Measurements from ENCODE around the gene RAB44. TPM values are rescaled to one million over a fixed set of nuclear protein-coding genes. Genes with fewer than 3 reads are reported as not detected.

RAB44 gene
- total RNA-seq, 1 experiment from 2014 or later, result not detected

GRCh38 chr6:36662827-36663256 is 34.8 kb upstream of the RAB44 start:
- Histone ChIP-seq H3K4me1 (ENCODE audit: control insufficient read depth, insufficient read depth, low read length) (peaks cover 4% of the 10 kb centered on the region; the same call in 1 of the 2 replicates), H3K27me3 (ENCODE audit: control insufficient read depth, insufficient read depth, low read length) (no peaks in the 10 kb centered on the region; the same call in 1 of the 2 replicates), H3K27ac (ENCODE audit: low read length) (no peak overlapping the region), H3K9me3 (ENCODE audit: control insufficient read depth, insufficient read depth, low read depth, low read length) (no peaks in the 10 kb centered on the region), H3K4me3 (ENCODE audit: low read depth in 2 of 2, low read length in 2 of 2) (no peak overlapping the region), H3K36me3 (ENCODE audit: control insufficient read depth, insufficient read depth, low read length) (no peaks in the 10 kb centered on the region)
- intact Hi-C loops (cut with micrococcal nuclease; ENCODE audit: unreplicated experiment) (no loop called here), in situ Hi-C loops (cut with HindIII; ENCODE audit: low pct_unique_long_range_greater_than_20kb, low sequenced_read_pairs) (no loop called here)
- ChIA-PET POLR2A (no interaction called here), CTCF (interaction anchor here (0.7 to 1.3 kb wide), 2 partner anchors 17 to 48 kb away, joined by 3 read pairs; no protein-coding TSS in a partner anchor)
- ATAC-seq, result no peak
- TF ChIP-seq TCF7L2 (IDR thresholded peaks at IDR 0.05; ENCODE audit: low read depth, low read length), result no peak
- no peak for TF ChIP-seq REST (IDR thresholded peaks at IDR 0.05; ENCODE audit: insufficient read depth in 1 of 2, low read depth in 2 of 2, low read length in 1 of 2)
- TF ChIP-seq SIN3A (IDR thresholded peaks at IDR 0.05; ENCODE audit: borderline replicate concordance, insufficient read depth, low read depth, low read length), result no peak
- TF ChIP-seq CTCF (IDR thresholded peaks at IDR 0.05), result no peak
- TF ChIP-seq POLR2AphosphoS5 (IDR thresholded peaks at IDR 0.05; ENCODE audit: low read depth, low read length), result no peak
- BruUV-seq (replicated peaks), result no TSS peak
- no peak for DNase-seq (ENCODE audit: low read depth, low spot score)

- H3K4me1 ChIP-seq (ENCODE audit: control insufficient read depth, insufficient read depth, low read length), result peaks cover 4% of the 10 kb centered on the region; the same call in 1 of the 2 replicates
- no peaks in the 10 kb centered on the region for H3K9me3 ChIP-seq (ENCODE audit: control insufficient read depth, insufficient read depth, low read depth, low read length)
- H3K27ac ChIP-seq (ENCODE audit: low read length), result no peak overlapping the region
- POLR2A ChIA-PET, result no interaction called here
- in situ Hi-C loops (cut with HindIII; ENCODE audit: low pct_unique_long_range_greater_than_20kb, low sequenced_read_pairs), result no loop called here
- intact Hi-C loops (cut with micrococcal nuclease; ENCODE audit: unreplicated experiment), result no loop called here
- no peaks in the 10 kb centered on the region for H3K36me3 ChIP-seq (ENCODE audit: control insufficient read depth, insufficient read depth, low read length)
- no peak for ATAC-seq
- TF ChIP-seq TCF7L2 (IDR thresholded peaks at IDR 0.05; ENCODE audit: low read depth, low read length), result no peak
- TF ChIP-seq SIN3A (IDR thresholded peaks at IDR 0.05; ENCODE audit: borderline replicate concordance, insufficient read depth, low read depth, low read length), result no peak
- no peak for TF ChIP-seq POLR2AphosphoS5 (IDR thresholded peaks at IDR 0.05; ENCODE audit: low read depth, low read length)
- TF ChIP-seq CTCF (IDR thresholded peaks at IDR 0.05), result no peak
- no peak for TF ChIP-seq REST (IDR thresholded peaks at IDR 0.05; ENCODE audit: insufficient read depth in 1 of 2, low read depth in 2 of 2, low read length in 1 of 2)
- CTCF ChIA-PET, result no interaction called here
- H3K27me3 ChIP-seq (ENCODE audit: control insufficient read depth, insufficient read depth, low read length), result no peaks in the 10 kb centered on the region; the same call in 1 of the 2 replicates
- H3K4me3 ChIP-seq (ENCODE audit: low read depth in 2 of 2, low read length in 2 of 2), result no peak overlapping the region
- no TSS peak for BruUV-seq (replicated peaks)
- no peak for DNase-seq (ENCODE audit: low read depth, low spot score)
Observed at GRCh38 chr6:36663504-36664446, 33.9 kb upstream of the RAB44 start.
